Esophagus squamous epithelium (tissue), 5 donors: ENCODE results near the gene FAXC. TPM values are rescaled to one million over a fixed set of nuclear protein-coding genes. Genes with fewer than 3 reads are reported as not detected.

ENCODE experiments used
- DNase-seq: peaks from one replicate; lab custom pipeline; 2025; lab: John Stamatoyannopoulos, UW
- H3K27ac ChIP-seq, 4 donors: fragments of 200-600 bp; sonication (generic); one replicate each; pipeline ENCODE4 v1.5.1; 2016 to 2019; ENCODE audit warnings: mild to moderate bottlenecking in 1 of 4
- H3K27me3 ChIP-seq, 4 donors: fragments of 200-600 bp; sonication (generic); 1 replicate in 3 of 4; 2 replicates in 1 of 4; pipeline versions ENCODE4 v1.5.1 to v1.6.0; 2017 to 2021; ENCODE audit warnings: antibody characterized with exemption in 1 of 4
- H3K36me3 ChIP-seq, 3 donors: fragments of 200-600 bp; sonication (generic); one replicate each; pipeline ENCODE4 v1.5.1; 2016 to 2019
- H3K4me1 ChIP-seq, 3 donors: fragments of 200-600 bp; sonication (generic); one replicate each; pipeline ENCODE4 v1.5.1; 2017 to 2019
- H3K4me3 ChIP-seq, 4 donors: fragments of 200-600 bp; sonication (generic); 1 replicate in 3 of 4; 2 replicates in 1 of 4; pipeline ENCODE4 v1.5.1; 2016 to 2019; ENCODE audit warnings: mild to moderate bottlenecking in 2 of 4, moderate library complexity in 1 of 4
- H3K9me3 ChIP-seq, 3 donors: fragments of 200-600 bp; sonication (generic); one replicate each; pipeline ENCODE4 v1.5.1; 2016 to 2019
- CTCF ChIP-seq, 6 experiments: fragments of 450-650 bp in 4 of 6; fragments of 200-600 bp in 2 of 6; sonication (generic) in 2 of 6; IDR thresholded peaks; one replicate each; pipeline ENCODE4 v1.5.1; 2016 to 2019; ENCODE audit warnings: antibody characterized with exemption in 6 of 6, mild to moderate bottlenecking in 4 of 6, moderate library complexity in 4 of 6
- POLR2A ChIP-seq, 4 donors: fragments of 450-650 bp; IDR thresholded peaks; one replicate each; pipeline ENCODE4 v1.6.1; 2017; ENCODE audit warnings: antibody characterized with exemption in 4 of 4, mild to moderate bottlenecking in 4 of 4, moderate library complexity in 3 of 4
- WGBS, 2 donors: methylation state at CpG; one replicate each; pipeline ENCODE4 v1.1.5; 2018; 5-methylcytosine and 5-hydroxymethylcytosine counted together
- intact Hi-C: fragments of 100-400 bp; cut with DNase I; formaldehyde crosslinking; loops from one replicate; pipeline ENCODE4 v1.15.0; 2022
- total RNA-seq, 4 donors: library from RNA; depleted of rRNA; stranded (reverse); fragments of >200 nt; gene quantifications; one replicate each; pipeline ENCODE4 v1.1.0, GENCODE V29; 2016
- donor health status: DM: yes; HTN: yes; CAD: no.

Gene FAXC
- total RNA-seq, result 10 to 100 TPM in 1 of 4 donors, 1 to 10 TPM in 3; 1.3 to 10.7 (median 4.6) TPM

- DNase-seq, result no peak
- WGBS, 2 donors, result 0% methylated on average over 10 to 24 of the region's 108 CpGs
These were observed at the start of gene FAXC for GRCh38 chr6:99349171-99350141. Gene FAXC, minus strand, starts transcription at chr6:99349674. Its CDS starts 302 bp downstream, at chr6:99349372.

GRCh38 chr6:99397287-99397686 lies 47.8 kb upstream of the FAXC start:
- intact Hi-C loops, result no loop called here
- 43 to 90% methylated on average over 1 of the region's 1 CpG for WGBS, 2 donors
- DNase-seq, result no peak
- H3K4me1 ChIP-seq, result peaks cover 0 to 10% (median 6%) of the 10 kb centered on the region in 3 donors
- H3K27me3 ChIP-seq, result no peaks in the 10 kb centered on the region
- H3K4me3 ChIP-seq, result no peak overlapping the region
- no peak overlapping the region for H3K27ac ChIP-seq
- peaks cover 4 to 55% (median 16%) of the 10 kb centered on the region in 3 donors for H3K36me3 ChIP-seq
- no peaks in the 10 kb centered on the region for H3K9me3 ChIP-seq
- TF ChIP-seq CTCF (IDR thresholded peaks at IDR 0.05) (no peak), POLR2A (IDR thresholded peaks at IDR 0.05) (no peak)

More at GRCh38 chr6:99349171-99350141, at the start of gene FAXC:
- intact Hi-C loops, result no loop called here
- H3K4me1 ChIP-seq, result peaks cover 0 to 24% (median 0%) of the 10 kb centered on the region in 3 donors
- peak in 5 of 6 experiments; percentile 18 to 26 (median 23) for TF ChIP-seq CTCF (IDR thresholded peaks at IDR 0.05)
- TF ChIP-seq POLR2A (IDR thresholded peaks at IDR 0.05), result peak in 1 of 4 donors; percentile 49
- no peaks in the 10 kb centered on the region for H3K36me3 ChIP-seq
- H3K27ac ChIP-seq, result peak within 1 kb of the TSS; percentile 56 to 88 (median 79)
- peaks cover 0 to 50% (median 0%) of the 10 kb centered on the region in 4 donors for H3K27me3 ChIP-seq
- no peaks in the 10 kb centered on the region for H3K9me3 ChIP-seq
- peak within 1 kb of the TSS; percentile 44 to 78 (median 72) for H3K4me3 ChIP-seq

GRCh38 chr6:99393698-99394531 lies 44.4 kb upstream of the FAXC start, which contains the start of gene COQ3:
Gene COQ3, minus strand, starts transcription at chr6:99394195. Its CDS starts 16 bp downstream, at chr6:99394179.
- Histone ChIP-seq H3K4me3 (peak within 1 kb of the TSS; percentile 73 to 88 (median 87)), H3K36me3 (peaks cover 0 to 21% (median 4%) of the 10 kb centered on the region in 3 donors), H3K27ac (peak within 1 kb of the TSS; percentile 79 to 90 (median 88)), H3K27me3 (no peaks in the 10 kb centered on the region), H3K4me1 (peaks cover 0 to 10% (median 6%) of the 10 kb centered on the region in 3 donors), H3K9me3 (no peaks in the 10 kb centered on the region)
- intact Hi-C loops, result no loop called here
- DNase-seq, result no peak
- no peak for TF ChIP-seq POLR2A (IDR thresholded peaks at IDR 0.05)
- no peak for TF ChIP-seq CTCF (IDR thresholded peaks at IDR 0.05)
- 14 to 16% methylated on average over 35 to 43 of the region's 56 CpGs for WGBS, 2 donors

- Histone ChIP-seq H3K36me3 (peaks cover 0 to 15% (median 0%) of the 10 kb centered on the region in 3 donors), H3K4me1 (peaks cover 0 to 10% (median 6%) of the 10 kb centered on the region in 3 donors), H3K27ac (peak overlapping the region; percentile 79 to 90 (median 88)), H3K4me3 (peak overlapping the region; percentile 73 to 88 (median 87)), H3K9me3 (no peaks in the 10 kb centered on the region), H3K27me3 (no peaks in the 10 kb centered on the region)
- no peak for DNase-seq
- intact Hi-C loops, result no loop called here
- TF ChIP-seq CTCF (IDR thresholded peaks at IDR 0.05) (no peak), POLR2A (IDR thresholded peaks at IDR 0.05) (no peak)
- WGBS, 2 donors, result 18 to 23% methylated on average over 2 of the region's 2 CpGs
These were observed 43.9 kb upstream of the FAXC start for GRCh38 chr6:99393366-99393697.
